Islet precursor cell (in vitro differentiated cells): ENCODE results near the gene PKIB.
"Not testable (repeated sequence)": the region's sequence is repeated elsewhere in the genome, so short reads cannot be mapped to it uniquely, and the experiment has no call there.

Source experiments
- DNase-seq: peaks from one replicate; pipeline ENCODE4 v3.0.0-alpha.2; 2018

Gene PKIB

GRCh38 chr6:122712448-122713137, 102.4 kb downstream of the PKIB start:
- DNase-seq = no peak

DNA sequence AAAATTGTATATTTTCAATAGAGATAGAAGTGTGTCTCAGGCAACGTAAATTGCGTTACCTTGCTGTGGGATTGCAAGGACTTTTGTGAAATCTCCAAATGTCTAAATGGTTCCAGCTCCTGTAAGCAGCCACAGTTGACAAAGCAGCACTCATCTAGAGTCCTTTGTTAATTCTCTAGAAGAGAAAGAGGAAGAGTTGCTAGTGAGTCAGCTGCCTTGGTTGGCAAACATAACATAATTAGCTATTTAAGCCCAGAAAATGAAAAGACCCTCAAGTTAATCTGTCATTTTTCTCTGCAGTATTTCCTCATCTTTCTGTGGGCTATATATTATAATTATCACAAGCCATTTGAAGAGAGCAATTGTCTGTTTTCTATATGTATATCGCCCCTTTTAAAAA, 102.9 kb downstream of the PKIB start:
- no peak for DNase-seq

DNA sequence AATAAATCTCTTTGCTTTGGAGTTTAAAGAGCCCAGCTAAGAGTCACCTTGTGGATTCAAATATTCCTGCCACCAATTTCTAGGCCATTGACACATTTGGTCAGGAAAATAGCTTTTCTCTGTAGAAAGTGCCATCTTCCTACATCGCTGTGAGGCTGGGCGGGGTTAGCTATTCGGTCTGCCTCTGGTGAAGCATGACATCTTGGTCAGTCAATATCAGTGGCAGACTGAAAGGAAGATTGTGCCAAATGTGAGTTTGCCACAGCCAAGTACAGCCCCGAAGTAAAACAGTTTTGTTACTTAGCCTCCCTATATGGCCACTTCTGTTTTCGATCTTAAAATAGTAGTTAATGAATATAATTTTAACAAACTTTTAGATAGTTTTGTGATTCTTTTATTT, 103.9 kb downstream of the PKIB start:
- no peak for DNase-seq

- no peak for DNase-seq
Measured at GRCh38 chr6:122715725-122716124, 105.5 kb downstream of the PKIB start.

- DNase-seq = no peak
Measured at GRCh38 chr6:122717350-122717749, 107.1 kb downstream of the PKIB start.

DNA sequence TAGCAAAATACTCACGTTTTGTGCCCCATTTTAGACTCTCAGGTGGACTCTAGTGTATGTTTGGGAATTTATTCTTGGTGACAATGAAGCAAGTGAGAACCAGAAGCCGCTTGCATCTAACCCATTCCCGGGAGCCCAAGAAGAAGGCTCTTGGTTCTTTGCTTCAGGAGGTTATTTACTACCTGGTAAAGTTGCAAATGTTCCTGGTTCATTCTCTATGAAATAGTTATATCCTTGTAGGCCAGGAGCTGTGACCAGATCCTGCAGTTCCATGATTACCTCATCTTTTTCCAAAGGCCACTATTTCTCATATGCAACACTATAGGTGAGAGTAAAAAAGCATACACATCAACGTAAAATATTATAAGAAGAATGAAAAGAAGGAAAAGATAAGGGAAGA, 108.4 kb downstream of the PKIB start:
- DNase-seq = no peak

DNA sequence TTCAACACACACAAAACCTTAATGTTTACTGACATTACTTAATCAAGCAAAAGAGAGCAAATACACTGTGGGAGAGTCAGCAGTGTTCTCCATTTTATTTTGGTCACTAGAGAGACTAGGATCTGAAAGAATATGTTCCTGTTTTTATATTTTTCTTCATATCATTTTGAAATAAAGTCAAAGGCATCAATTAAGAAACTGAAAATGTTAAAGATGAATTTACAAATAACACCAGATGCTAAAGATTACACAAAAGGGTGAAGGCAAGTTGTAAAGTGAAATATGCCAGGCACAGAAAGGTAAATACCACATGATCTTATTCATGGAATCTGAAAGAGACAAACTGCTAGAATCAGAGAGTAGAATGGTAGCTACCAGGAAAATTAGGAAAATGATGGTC, 109.0 kb downstream of the PKIB start:
- no peak for DNase-seq

DNA sequence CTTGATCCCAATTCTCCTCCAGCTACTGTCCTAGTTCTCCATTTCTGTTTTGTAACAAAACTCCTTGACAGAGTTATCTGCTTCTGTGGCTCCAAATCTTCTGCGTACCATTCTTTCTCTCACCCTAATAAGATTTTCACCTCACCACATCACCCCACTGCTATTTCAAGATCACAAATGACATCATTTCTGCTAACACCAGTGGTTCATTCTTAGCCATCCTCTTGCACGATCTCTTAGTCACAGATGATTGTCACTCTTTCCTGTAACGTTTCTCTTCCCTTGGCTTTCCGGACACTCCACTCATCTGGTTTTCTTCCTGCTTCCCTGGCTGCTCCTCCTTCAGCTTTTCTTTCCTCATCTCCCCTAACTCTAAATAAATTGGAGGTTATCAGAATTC, 112.5 kb downstream of the PKIB start:
- no peak for DNase-seq

GRCh38 chr6:122726649-122727048, 116.4 kb downstream of the PKIB start:
- DNase-seq = no peak

DNA sequence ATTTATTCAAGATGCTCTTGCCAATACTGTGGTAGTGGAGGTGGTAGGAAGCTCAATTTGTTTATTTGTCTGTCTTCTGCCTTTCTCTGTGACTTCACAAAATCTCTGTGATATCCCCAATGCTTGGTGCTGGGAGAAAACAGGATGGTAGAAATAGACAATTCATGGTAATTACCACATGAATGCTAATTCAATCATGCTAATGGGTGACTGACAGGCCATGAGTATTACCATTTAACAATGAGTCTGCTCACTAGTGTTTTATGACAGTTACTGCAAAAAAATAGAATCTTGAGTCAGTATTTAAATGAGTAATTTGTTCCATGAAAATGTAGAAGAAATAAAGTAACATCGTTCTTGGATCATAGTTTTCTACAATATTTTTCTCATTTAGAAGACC, 117.0 kb downstream of the PKIB start:
- no peak for DNase-seq

DNA sequence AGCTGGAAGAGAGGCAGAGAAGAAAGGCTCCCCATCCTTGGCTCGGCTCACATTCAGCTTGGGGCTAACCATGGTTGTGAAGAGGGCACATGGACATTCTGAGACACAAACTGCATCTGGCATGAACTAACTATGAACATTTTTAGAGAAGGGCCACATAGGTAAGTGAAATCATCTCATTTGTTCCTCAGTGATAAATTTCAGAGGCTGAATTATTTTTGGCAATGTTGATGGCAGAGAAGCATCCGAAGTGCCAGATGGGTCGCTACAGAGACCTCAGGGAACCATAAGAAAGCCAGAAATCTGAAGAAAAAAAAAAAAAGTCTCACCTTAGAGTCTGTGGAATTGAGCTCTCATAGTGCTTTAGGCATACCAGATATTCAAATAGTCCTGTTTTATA, 120.1 kb downstream of the PKIB start:
- DNase-seq = no peak

- DNase-seq = no peak
Measured at GRCh38 chr6:122730775-122731386, 120.7 kb downstream of the PKIB start.

- DNase-seq = no peak
Measured at GRCh38 chr6:122733259-122733658, 123.1 kb downstream of the PKIB start.

DNA sequence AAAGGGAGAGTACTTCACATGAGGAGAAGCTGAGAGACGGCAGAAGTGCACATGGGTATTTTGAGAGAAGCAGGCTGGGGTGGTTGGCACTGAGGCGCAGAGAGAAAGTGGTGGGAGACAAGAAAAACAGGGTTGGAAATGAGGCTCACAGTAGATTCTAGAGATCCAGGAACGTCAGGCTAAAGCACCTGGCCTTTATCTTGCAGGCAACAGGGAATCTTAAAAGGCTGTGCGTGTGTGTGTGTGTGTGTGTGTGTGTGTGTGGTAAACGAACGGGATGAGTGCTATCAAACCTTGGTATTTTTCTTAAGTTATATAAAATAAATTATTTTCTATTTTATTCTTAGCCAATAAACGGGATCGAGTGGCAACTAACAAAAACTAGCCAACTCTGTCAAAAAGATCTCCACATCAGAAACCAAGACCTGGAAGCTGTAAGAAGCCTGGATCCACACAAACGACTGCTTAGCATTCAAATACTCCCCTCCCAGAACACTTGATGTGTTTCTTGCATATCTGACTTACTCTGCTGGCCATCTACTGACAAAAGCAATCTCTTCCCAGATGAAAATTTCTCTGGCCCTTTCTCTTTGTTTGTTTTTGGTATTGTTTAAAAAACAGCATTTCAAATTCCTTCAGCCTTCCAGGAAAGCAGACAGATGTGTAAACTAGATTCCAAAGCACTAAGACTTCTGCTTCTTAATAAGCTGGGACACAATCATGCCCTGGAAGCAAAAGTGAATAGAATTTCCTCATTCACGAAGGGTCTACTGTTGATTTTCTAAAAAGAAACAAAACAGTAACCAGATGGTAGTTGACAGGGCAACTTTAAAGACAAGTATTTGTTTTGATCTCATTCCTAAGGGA, 124.6 kb downstream of the PKIB start:
- DNase-seq = no peak

DNA sequence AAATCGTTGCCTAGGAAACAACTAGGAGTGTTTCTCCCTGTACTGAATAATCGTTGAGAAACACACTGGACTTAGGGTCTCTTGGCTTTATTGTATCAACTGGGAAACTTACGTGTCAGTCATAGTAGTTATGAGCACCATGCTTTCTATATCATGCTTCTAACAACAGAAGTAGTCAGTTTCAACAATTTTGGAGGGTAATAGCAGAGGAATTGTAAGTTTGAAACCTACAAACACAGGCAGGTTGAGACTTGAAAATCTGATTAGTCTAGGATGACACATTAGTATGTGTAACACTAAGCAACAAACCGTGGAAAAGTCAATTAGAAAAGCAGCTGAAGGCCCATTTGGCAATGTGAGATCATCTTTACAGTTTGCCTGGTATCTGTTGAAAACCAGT, 125.4 kb downstream of the PKIB start:
- DNase-seq = no peak

GRCh38 chr6:122736163-122736562, 126.0 kb downstream of the PKIB start:
- DNase-seq = no peak

GRCh38 chr6:122736616-122737015, 126.4 kb downstream of the PKIB start:
- DNase-seq = no peak

DNA sequence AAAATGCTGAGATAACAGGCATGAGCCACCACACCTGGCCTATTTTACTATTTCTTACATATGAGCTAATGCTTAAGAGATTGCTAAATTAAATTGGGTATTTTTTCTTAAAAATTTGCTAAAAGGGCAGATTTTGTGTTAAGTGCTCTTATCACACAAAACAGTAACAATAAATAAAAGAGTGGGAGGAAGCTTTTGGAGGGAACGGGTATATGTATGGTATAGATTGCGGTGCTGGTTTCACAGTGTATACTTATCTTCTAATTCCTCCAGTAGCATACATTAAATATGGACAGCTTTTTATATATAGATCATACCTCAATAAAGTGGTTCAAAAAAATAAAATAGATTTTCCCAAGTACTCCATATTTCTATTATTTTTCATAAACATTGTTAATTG, 129.9 kb downstream of the PKIB start:
- DNase-seq = no peak

DNA sequence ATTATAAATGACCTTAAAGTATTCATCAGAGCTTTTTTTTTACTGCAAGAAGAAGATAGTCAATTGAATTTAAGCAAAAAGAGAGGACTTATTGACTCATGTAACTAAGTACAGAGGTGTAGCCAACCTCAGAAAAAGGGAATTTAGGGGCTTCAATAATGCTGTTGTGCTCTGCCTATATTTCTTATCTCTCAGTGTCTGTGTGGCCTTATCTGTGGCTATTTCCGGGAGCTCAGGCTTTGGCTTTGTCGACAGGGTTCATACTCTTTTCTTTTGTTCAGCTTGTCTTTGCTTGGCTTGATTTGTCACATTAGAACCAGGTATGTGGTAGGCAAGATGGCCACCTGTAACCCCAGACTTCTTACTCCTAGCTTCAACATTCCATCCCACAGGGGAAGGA, 130.7 kb downstream of the PKIB start:
- DNase-seq = no peak

DNA sequence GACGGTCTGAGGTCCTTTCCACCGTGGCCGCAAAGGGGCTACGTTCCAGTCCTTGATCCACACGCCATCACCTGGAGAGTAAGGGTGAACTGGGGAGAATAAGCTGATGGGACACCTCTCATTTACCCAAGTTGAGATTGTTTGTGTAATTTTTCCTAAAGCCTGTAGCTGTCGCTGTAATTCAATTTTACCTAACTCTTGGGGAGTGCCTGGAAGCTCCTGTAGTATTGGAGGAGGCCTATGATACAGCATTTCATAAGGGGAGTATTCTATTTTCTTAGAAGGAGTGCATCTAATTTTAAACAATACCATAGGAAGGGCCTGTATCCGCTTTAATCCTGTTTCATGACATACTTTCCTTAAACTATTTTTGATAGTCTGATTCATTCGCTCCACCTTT, 134.0 kb downstream of the PKIB start:
- not testable (repeated sequence) for DNase-seq

- not testable (repeated sequence) for DNase-seq
Measured at GRCh38 chr6:122744856-122745255, 134.7 kb downstream of the PKIB start.

GRCh38 chr6:122746688-122747087, 136.5 kb downstream of the PKIB start:
- DNase-seq = no peak

GRCh38 chr6:122747573-122747972, 137.4 kb downstream of the PKIB start:
- DNase-seq = no peak

DNA sequence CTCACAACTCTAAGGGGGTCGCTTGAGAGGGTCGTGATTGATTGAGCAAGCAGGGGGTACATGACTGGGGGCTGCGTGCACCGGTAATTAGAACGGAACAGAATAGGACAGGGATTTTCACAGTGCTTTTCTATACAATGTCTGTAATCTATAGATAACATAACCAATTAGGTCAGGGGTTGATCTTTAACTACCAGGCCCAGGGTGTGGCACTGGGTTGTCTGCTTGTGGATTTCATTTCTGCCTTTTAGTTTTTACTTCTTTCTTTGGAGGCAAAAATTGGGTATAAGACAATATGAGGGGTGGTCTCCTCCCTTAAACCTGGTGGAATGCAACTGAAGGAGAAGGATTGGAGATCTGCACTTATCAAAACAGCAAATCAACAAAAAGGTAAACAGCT, 138.7 kb downstream of the PKIB start:
- DNase-seq = not testable (repeated sequence)
